ENCODE results near the gene OR13A1. TPM values are rescaled to one million over a fixed set of nuclear protein-coding genes. Genes with fewer than 3 reads are reported as not detected.
"Not testable (repeated sequence)": the region's sequence is repeated elsewhere in the genome, so short reads cannot be mapped to it uniquely, and the experiment has no call there.

The OR13A1 gene
- total and polyA plus RNA-seq, 3 donors from 2014 or later = 0.15 to 0.79 (median 0.50) TPM

GRCh38 chr10:45279682-45280081 is 35.7 kb downstream of the OR13A1 start:
- 53 to 57% methylated on average over 1 of the region's 1 CpG for WGBS, 2 donors
- TF ChIP-seq CTCF (IDR thresholded peaks at IDR 0.05) (no peak), POLR2A (IDR thresholded peaks at IDR 0.05) (no peak)
- H3K27ac ChIP-seq = no peak overlapping the region
- intact Hi-C loops (cut with DNase I; ENCODE audit: low total_unique reads) = no loop called here
- no peaks in the 10 kb centered on the region for H3K36me3 ChIP-seq (ENCODE audit: low read depth, missing control alignments)
- H3K9me3 ChIP-seq = no peaks in the 10 kb centered on the region
- DNase-seq = no peak
- no peaks in the 10 kb centered on the region for H3K27me3 ChIP-seq
- H3K4me1 ChIP-seq = no peaks in the 10 kb centered on the region
- H3K4me3 ChIP-seq = no peak overlapping the region

- H3K9me3 ChIP-seq = no peaks in the 10 kb centered on the region
- H3K36me3 ChIP-seq (ENCODE audit: low read depth, missing control alignments) = no peaks in the 10 kb centered on the region
- DNase-seq = no peak
- H3K27ac ChIP-seq = no peak overlapping the region
- no peaks in the 10 kb centered on the region for H3K4me1 ChIP-seq
- H3K27me3 ChIP-seq = no peaks in the 10 kb centered on the region
- no peak overlapping the region for H3K4me3 ChIP-seq
- TF ChIP-seq CTCF (IDR thresholded peaks at IDR 0.05) (no peak), POLR2A (IDR thresholded peaks at IDR 0.05) (no peak)
- intact Hi-C loops (cut with DNase I; ENCODE audit: low total_unique reads) = no loop called here
- 53 to 69% methylated on average over 6 of the region's 6 CpGs for WGBS, 2 donors
Observed at GRCh38 chr10:45278860-45279498, 36.4 kb downstream of the OR13A1 start.

DNA sequence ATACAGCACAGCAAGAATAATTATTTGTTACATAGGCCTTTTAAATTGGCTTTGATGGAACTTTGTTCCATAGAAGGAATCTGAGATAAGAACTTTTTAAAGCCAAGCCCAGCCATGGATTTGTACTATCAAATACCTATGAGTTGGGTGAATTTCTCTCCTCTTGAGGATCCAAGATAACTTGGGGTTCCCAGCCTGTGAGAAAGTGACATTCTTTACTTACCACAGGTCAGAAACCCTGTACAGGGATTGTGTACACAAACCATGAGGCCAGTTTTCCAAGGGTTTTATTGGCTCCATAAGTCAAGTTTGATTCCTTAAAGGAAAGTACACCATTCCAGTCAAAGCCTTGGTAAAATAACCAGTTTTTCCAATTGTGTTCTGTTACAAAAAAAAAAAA is 39.3 kb downstream of the OR13A1 start:
- DNase-seq; intact Hi-C loops (cut with DNase I; ENCODE audit: low total_unique reads); H3K27ac ChIP-seq; H3K36me3 ChIP-seq (ENCODE audit: low read depth, missing control alignments); H3K27me3 ChIP-seq; H3K9me3 ChIP-seq; H3K4me1 ChIP-seq; H3K4me3 ChIP-seq: not testable (repeated sequence)

DNA sequence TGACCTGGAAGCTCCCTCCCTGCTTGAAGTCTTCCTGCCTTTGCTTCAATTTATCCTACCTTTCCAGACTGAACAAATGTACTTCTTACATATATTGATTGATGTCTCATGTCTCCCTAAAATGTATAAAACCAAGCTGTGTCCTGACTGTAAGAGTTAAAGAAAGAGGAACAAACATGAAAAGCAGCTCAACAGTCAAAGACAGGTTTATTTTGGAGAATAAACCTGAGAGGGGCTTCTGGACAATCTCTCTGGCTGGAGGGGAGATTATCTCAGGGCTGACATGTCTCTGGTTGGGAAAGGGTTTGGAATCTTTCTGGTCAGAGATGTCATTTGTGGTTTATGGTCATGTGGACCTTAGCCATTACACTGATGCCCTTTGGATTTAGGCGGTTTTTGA is 41.0 kb downstream of the OR13A1 start:
- 81 to 91% methylated on average over 1 of the region's 1 CpG for WGBS, 2 donors
- no peak for TF ChIP-seq POLR2A (IDR thresholded peaks at IDR 0.05)
- TF ChIP-seq CTCF (IDR thresholded peaks at IDR 0.05) = no peak
- no peaks in the 10 kb centered on the region for H3K36me3 ChIP-seq (ENCODE audit: low read depth, missing control alignments)
- no peaks in the 10 kb centered on the region for H3K27me3 ChIP-seq
- no peaks in the 10 kb centered on the region for H3K4me1 ChIP-seq
- H3K4me3 ChIP-seq = no peak overlapping the region
- DNase-seq = no peak
- H3K27ac ChIP-seq = no peak overlapping the region
- intact Hi-C loops (cut with DNase I; ENCODE audit: low total_unique reads) = no loop called here
- H3K9me3 ChIP-seq = no peaks in the 10 kb centered on the region

DNA sequence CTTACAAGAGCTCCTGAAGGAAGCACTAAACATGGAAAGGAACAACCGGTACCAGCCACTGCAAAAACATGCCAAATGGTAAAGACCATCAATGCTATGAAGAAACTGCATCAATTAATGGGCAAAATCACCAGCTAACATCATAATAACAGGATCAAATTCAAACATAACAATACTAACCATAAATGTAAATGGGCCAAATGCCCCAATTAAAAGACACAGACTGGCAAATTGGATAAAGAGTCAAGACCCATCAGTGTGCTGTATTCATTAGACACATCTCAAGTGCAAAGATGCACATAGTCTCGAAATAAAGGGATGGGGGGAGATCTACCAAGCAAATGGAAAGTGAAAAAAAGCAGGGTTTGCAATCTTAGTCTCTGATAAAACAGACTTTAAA is 47.6 kb downstream of the OR13A1 start:
- DNase-seq; H3K27ac ChIP-seq; H3K27me3 ChIP-seq; H3K4me3 ChIP-seq; H3K4me1 ChIP-seq; intact Hi-C loops (cut with DNase I; ENCODE audit: low total_unique reads); H3K36me3 ChIP-seq (ENCODE audit: low read depth, missing control alignments); H3K9me3 ChIP-seq: not testable (repeated sequence)
- 84 to 94% methylated on average over 2 of the region's 2 CpGs for WGBS, 2 donors

- H3K9me3 ChIP-seq = no peaks in the 10 kb centered on the region
- DNase-seq = no peak
- H3K4me3 ChIP-seq = no peak overlapping the region
- TF ChIP-seq POLR2A (IDR thresholded peaks at IDR 0.05) (no peak), CTCF (IDR thresholded peaks at IDR 0.05) (no peak)
- H3K36me3 ChIP-seq (ENCODE audit: low read depth, missing control alignments) = no peaks in the 10 kb centered on the region
- WGBS, 2 donors = 93 to 100% methylated on average over 2 to 4 of the region's 4 CpGs
- H3K27ac ChIP-seq = no peak overlapping the region
- no peaks in the 10 kb centered on the region for H3K4me1 ChIP-seq
- intact Hi-C loops (cut with DNase I; ENCODE audit: low total_unique reads) = no loop called here
- H3K27me3 ChIP-seq = no peaks in the 10 kb centered on the region
Observed at GRCh38 chr10:45265996-45266395, 49.4 kb downstream of the OR13A1 start.

Data from testis (tissue), 3 donors.